Mesothelial cell of epicardium (in vitro differentiated cells): ENCODE results near the gene FAM240A. TPM values are rescaled to one million over a fixed set of nuclear protein-coding genes. Genes with fewer than 3 reads are reported as not detected.

Source experiments
- DNase-seq, 2 experiments: peaks; one replicate each; pipeline ENCODE4 v3.0.0; 2021; ENCODE audit warnings: low spot score in 2 of 2; ENCODE audit not compliant: unreplicated experiment in 2 of 2
- H3K27ac Mint-ChIP-seq: 2 replicates; pipeline ENCODE4 v1.8.0; 2021; ENCODE audit warnings: mixed read lengths
- H3K27me3 Mint-ChIP-seq: 2 replicates; pipeline ENCODE4 v1.8.0; 2021; ENCODE audit warnings: low read depth, mixed read lengths
- H3K36me3 Mint-ChIP-seq: 2 replicates; pipeline ENCODE4 v1.8.0; 2021; ENCODE audit warnings: mixed read lengths
- H3K4me1 Mint-ChIP-seq: 2 replicates; pipeline ENCODE4 v1.8.0; 2021; ENCODE audit warnings: mixed read lengths
- H3K4me3 Mint-ChIP-seq: 2 replicates; pipeline ENCODE4 v1.8.0; 2021; ENCODE audit warnings: mild to moderate bottlenecking, moderate library complexity, mixed read lengths
- H3K9me3 Mint-ChIP-seq: 2 replicates; pipeline ENCODE4 v1.8.0; 2021; ENCODE audit warnings: mixed read lengths
- total RNA-seq: library from RNA; stranded (reverse); gene quantifications from 3 replicates; pipeline ENCODE4 v1.2.1, GENCODE V29; 2021
- TF ChIP-seq, protein P1 (sequence below): fragments of 200-600 bp; sonication (generic); IDR thresholded peaks from one replicate; pipeline ENCODE4 v1.5.0; 2021; ENCODE audit warnings: antibody characterized with exemption; ENCODE audit not compliant: unreplicated experiment

FAM240A gene
- not detected in 3 replicates for total RNA-seq

DNA sequence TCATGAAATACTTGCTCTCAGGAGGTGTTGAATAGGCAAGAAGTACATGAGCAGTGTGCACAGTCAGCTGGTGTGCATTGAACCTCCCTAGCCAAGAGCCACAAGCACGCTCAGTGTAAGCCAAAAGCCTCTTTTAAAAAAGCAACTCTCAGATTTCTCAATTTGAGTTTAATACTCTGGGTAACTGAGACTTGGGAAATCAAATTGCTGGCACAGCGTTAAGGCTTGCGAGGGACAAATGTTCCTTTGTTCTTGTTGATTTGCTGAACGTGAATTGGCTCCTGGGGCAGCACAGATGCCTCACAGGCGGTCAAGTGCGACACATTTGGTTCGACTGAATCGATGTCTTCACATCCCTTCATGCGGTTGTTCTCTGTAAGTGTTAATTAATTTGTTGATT is at the start of gene FAM240A:
FAM240A (plus strand) TSS at position 202 of the 400 bp plus-strand sequence; CDS start at position 361, 159 bp downstream.
- Mint-ChIP-seq H3K4me1 (peaks cover 2% of the 10 kb centered on the region), H3K27ac (no peak within 1 kb of the TSS), H3K27me3 (peaks cover 9% of the 10 kb centered on the region), H3K36me3 (no peaks in the 10 kb centered on the region), H3K9me3 (no peaks in the 10 kb centered on the region), H3K4me3 (no peak within 1 kb of the TSS)
- DNase-seq = no peak
- TF ChIP-seq, protein P1, sequence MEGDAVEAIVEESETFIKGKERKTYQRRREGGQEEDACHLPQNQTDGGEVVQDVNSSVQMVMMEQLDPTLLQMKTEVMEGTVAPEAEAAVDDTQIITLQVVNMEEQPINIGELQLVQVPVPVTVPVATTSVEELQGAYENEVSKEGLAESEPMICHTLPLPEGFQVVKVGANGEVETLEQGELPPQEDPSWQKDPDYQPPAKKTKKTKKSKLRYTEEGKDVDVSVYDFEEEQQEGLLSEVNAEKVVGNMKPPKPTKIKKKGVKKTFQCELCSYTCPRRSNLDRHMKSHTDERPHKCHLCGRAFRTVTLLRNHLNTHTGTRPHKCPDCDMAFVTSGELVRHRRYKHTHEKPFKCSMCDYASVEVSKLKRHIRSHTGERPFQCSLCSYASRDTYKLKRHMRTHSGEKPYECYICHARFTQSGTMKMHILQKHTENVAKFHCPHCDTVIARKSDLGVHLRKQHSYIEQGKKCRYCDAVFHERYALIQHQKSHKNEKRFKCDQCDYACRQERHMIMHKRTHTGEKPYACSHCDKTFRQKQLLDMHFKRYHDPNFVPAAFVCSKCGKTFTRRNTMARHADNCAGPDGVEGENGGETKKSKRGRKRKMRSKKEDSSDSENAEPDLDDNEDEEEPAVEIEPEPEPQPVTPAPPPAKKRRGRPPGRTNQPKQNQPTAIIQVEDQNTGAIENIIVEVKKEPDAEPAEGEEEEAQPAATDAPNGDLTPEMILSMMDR = no peak

DNA sequence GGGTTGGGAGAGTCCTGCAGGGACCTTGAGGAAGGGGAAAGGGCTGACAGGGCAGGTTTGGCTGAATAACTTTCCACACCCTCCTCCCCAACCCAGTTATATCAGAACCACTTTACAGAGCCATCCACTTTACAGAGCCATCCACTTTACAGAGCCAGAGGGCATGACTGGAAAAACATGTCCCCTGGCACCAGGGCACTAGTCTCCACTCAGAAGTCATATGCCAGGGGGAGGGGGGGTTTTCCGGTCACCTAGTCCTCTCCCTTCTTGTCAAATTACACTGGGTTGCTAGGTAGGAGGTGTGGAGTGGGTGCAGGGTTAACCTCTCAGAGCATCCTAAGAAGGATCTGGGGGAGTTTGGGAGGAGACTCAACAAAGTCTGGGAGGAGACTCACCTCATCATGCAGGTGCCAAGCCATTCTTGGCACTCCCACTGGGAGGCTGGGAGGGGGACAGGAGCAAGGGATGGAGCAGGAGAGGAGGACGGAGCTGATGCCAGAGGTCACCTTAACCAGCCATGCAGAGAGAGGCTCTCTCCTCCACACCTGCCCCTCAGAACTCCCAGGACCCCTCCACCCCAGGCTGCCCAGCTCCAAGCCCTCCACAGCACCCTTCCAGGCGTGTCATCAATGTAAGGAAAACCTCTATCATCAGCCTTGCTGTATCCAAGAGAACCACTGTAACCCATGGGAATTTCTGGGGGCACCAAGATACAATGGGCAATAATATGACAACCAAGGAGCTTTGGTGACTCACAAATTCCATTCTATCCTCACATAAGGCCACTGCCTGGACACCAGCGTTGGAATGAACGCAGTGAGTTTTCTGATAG is 47.9 kb upstream of the FAM240A start:
- H3K4me1 Mint-ChIP-seq = peaks cover 15% of the 10 kb centered on the region

DNA sequence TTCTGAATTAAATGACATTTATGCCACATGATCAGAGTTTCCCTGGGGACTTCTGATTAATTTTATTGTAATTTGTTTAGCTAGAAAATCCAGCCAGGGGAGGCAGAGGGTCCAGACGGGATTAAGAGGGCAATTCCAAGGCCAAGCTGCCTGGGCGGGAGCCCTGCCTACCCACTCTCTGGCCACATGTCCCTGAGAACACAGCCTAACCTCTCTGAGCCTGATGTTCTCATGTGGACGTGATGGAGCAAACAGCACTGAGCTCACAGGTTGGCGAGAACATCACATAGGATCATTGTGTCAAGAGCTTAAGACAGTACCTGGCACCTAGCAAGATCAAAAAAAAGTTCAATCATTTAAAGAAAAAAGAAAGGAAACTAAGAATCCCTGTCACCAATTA is 47.2 kb upstream of the FAM240A start:
- Mint-ChIP-seq H3K27ac (no peak overlapping the region), H3K4me3 (peak overlapping the region; percentile 74), H3K4me1 (peaks cover 12% of the 10 kb centered on the region), H3K9me3 (peaks cover 8% of the 10 kb centered on the region), H3K27me3 (peaks cover 45% of the 10 kb centered on the region), H3K36me3 (no peaks in the 10 kb centered on the region)
- DNase-seq = no peak
- TF ChIP-seq, protein P1 = no peak

More for the DNA sequence above, 47.9 kb upstream of the FAM240A start:
- TF ChIP-seq, protein P1 = no peak
- no peak for DNase-seq
- Mint-ChIP-seq H3K4me3 (no peak overlapping the region), H3K27ac (no peak overlapping the region), H3K27me3 (peaks cover 46% of the 10 kb centered on the region), H3K9me3 (peaks cover 1% of the 10 kb centered on the region), H3K36me3 (no peaks in the 10 kb centered on the region)

DNA sequence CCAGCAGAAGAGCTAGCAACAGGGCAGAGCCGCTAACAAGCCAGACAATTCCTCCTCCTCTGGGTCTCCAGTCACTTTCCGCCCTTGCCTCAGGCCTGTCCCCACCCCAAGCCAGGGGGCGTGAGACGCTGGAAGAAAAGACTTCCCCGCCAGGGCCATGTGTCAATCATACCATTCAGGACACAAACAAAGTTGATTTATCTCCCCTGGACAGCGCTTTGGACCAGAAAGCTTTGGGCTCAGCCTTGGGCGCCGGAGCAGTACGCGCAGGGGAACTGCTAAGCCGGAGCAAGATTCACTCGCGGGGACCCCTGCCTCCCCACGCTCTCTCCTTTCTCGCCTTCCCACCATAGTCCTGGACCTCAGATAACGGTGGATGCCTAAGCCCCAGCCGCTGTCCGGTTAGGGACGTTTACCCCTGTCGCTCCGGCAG is 46.7 kb upstream of the FAM240A start:
- TF ChIP-seq, protein P1 = no peak
- no peaks in the 10 kb centered on the region for H3K36me3 Mint-ChIP-seq
- no peak for DNase-seq
- peaks cover 13% of the 10 kb centered on the region for H3K9me3 Mint-ChIP-seq
- peaks cover 12% of the 10 kb centered on the region for H3K4me1 Mint-ChIP-seq
- peak overlapping the region; percentile 74 for H3K4me3 Mint-ChIP-seq
- peaks cover 39% of the 10 kb centered on the region for H3K27me3 Mint-ChIP-seq
- H3K27ac Mint-ChIP-seq = no peak overlapping the region

DNA sequence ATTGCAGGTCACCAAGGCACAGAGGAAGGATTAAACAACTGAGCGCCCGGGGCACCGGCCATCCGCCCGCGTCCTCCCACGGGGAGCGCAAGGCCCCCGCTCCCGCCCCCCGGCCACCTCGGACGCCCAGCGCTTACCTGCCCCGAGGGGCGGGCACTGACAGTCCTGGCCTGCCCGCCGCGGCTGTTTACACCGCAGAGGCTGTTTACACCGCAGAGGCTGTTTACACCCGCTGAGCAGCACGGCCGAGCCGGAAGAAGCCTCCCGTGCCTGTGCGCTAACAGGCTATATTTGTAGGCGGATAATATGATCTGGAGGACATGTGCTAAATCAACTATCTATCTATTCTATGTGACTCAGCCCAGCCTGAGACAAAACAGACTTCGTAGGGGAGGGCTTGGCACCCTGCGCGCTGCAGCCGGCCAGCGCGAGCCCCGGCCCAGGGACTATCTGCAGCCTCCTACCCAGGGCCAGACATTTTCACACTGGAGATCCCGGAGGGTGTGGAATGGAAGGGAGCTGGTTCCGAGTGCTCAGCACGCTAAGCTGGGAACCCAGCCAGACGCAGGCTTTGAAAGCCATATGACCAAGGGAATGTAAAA is 46.2 kb upstream of the FAM240A start, which contains the start of gene LRRC2:
LRRC2 (minus strand) TSS at position 263 of the 602 bp plus-strand sequence. CDS start 14,711 bp downstream, outside the sequence.
- Mint-ChIP-seq H3K27me3 (peaks cover 37% of the 10 kb centered on the region), H3K4me1 (peaks cover 12% of the 10 kb centered on the region), H3K27ac (peak within 1 kb of the TSS; percentile 44), H3K9me3 (peaks cover 13% of the 10 kb centered on the region), H3K36me3 (no peaks in the 10 kb centered on the region), H3K4me3 (peak within 1 kb of the TSS; percentile 74)
- peak in 1 of 2 experiments; percentile 53 for DNase-seq
- TF ChIP-seq, protein P1 = no peak
